22Rv1 (cell line): Measurements from ENCODE around the gene ZBTB7C.

ENCODE experiments used
- CTCF ChIP-seq: fragments of 450-650 bp; IDR thresholded peaks from 2 replicates; pipeline ENCODE4 v1.5.1; 2017; ENCODE audit warnings: mild to moderate bottlenecking
- ZFX ChIP-seq: fragments of 450-650 bp; IDR thresholded peaks from 2 replicates; pipeline ENCODE4 v1.6.1; 2017; ENCODE audit warnings: antibody characterized with exemption, borderline replicate concordance

DNA sequence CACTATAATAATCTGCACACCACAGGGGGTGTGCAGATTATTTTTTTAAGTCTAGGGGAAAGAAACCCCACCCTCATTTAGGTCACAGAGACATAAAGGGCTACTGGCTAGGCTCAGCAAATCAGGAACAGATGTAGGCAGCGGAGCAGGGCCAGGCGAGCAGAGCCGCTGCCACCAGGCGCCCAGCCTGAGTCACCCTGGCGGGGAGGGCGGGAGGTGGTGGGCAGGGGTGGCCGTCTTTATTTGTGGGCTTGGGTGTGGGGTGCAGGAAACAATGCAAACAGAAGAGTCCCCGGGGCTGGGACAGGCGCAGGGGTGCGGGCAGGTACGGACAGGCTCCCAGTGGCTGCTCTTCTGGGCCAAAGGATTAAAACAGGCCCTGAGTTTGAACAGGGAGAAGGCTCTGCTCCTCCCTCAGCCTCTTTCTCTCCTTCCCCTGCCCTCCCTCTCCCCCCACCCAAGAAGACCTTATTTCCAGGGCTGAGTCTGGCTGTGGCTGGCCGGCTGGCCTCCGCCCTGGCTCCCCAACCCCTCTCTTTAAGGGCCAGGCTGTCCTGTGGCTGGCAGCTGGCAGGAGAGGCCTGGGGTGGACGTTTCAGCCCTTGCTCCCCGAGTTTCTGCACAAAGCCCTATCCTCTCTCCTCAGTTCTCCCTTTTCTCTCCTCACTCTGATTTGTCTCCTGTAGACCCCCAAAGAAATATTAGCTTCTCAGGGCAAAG lies 335.8 kb downstream of the ZBTB7C start:
- TF ChIP-seq CTCF (no peak), ZFX (no peak)
